GM18867 (cell line): Measurements from ENCODE around the gene CYP4F8.
"Not testable (repeated sequence)": the region's sequence is repeated elsewhere in the genome, so short reads cannot be mapped to it uniquely, and the experiment has no call there.

Source experiments
- ATAC-seq: cut with Tn5 transposase; IDR thresholded peaks from one replicate; pipeline ENCODE4 v1.9.1; 2021; ENCODE audit warnings: mild to moderate bottlenecking, moderate library complexity; ENCODE audit not compliant: unreplicated experiment

Gene CYP4F8

DNA sequence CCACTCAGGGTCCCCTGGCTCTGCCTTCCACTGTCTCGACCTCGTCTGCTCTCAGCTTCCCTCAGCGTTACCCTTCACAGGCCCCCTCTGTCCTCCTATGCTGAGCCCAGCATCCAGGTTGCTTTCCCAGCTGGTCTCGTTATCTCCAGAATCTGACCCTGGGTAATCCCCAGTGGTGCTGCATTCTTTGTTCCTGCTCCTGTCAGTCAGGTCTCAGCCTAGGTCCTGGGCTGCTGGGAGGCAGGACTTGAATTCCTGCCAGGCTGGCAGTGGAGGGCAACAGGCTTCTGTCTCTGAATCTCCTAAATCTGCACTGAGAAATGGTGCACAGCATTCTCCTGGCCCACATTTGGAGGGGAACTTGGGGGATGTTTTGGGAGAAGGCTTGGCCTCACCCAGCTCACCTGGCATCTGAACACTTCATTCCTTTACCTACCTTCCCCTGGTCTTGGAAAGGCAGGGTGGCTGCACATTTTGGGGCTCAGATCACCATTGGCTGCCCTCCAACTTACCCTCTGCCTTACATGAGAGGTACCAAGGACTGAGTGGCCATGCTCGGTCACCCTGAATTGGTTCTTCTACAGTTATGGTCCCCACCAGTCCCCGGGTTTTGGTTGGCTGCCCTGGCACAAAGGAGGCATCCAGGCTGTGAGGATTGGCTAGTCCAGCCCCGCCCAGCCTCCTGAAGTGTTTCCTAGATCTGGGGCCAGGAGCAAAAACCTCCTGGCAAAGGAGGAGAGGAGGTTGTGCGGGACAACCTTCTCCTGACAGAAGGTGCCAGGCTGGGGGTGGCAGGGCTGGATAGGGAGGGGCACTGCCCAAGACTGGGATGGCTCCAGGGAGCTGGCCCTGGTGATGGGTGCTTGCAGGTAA, at the start of gene CYP4F8:
Gene CYP4F8, plus strand, starts transcription at position 712 of the 873 bp plus-strand sequence. CDS start 399 bp downstream, outside the sequence.
- no peak for ATAC-seq

- no peak for ATAC-seq
These were observed 44.6 kb upstream of the CYP4F8 start for GRCh38 chr19:15570420-15570819.

GRCh38 chr19:15575406-15575805, 39.6 kb upstream of the CYP4F8 start:
- no peak for ATAC-seq

DNA sequence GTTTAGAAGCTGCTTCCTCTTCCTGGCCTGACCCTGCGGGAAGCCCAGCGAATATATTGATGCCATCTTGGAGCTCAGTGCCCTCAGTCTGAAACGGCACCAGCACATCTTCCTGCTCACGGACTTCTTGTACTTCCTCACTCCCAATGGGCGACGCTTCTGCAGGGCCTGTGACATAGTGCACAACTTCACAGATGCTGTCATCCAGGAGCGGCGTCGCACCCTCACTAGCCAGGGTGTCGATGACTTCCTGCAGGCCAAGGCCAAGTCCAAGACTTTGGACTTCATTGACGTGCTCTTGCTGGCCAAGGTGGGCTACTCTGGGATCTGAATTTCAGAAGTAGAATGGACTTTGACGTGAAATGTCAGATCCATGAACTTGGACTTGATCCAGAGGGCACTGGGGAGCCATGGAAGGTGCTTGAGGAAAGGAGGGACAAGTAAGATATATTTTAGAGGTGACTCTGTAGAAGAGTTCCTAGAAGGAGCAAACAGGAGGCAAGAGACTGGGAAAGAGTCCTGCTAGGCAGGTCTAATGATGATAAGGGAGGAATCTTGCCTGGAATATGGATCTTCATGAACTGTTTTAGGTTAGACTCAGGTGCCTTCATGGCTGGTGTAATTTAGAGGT, 38.4 kb upstream of the CYP4F8 start:
- no peak for ATAC-seq

DNA sequence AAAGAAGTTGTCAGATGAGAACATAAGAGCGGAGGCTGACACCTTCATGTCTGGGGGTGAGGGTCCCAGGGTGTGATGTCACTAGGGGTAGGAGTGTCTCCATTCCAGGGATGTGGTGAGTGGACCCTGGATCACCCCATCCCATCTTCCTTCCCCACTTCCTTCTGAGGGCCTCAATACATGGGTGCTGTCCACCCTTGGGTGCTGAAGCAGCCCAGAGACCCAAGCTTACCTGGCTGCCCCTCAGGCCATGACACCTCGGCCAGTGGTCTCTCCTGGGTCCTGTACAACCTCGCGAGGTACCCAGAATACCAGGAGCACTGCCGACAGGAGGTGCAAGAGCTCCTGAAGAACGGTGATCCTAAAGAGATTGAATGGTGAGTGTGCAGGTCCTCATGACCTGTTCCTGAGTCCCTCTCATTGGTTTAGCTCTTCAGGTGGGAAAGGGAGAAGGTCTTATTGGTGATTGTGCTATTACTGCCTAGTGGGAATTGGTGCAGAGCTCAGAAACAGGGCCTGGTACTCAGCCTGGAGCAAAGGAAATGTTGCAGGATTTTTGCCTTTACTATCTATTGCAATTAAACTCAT, 37.7 kb upstream of the CYP4F8 start:
- ATAC-seq, result no peak

DNA sequence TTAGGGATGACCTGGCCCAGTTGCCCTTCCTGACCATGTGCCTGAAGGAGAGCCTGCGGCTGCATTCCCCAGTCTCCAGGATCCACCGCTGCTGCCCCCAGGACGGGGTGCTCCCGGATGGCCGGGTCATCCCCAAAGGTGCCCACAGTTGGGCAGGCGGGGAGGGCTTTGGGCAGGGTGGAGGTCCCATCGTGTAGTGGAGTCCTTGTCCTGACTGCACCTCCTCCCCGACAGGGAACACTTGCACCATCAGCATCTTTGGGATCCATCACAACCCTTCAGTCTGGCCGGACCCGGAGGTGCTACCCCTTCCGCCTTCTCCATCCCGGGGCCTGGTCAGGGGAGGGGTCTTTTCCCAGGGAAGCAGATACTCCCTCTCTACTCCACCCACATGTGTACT, 31.7 kb upstream of the CYP4F8 start:
- no peak for ATAC-seq

DNA sequence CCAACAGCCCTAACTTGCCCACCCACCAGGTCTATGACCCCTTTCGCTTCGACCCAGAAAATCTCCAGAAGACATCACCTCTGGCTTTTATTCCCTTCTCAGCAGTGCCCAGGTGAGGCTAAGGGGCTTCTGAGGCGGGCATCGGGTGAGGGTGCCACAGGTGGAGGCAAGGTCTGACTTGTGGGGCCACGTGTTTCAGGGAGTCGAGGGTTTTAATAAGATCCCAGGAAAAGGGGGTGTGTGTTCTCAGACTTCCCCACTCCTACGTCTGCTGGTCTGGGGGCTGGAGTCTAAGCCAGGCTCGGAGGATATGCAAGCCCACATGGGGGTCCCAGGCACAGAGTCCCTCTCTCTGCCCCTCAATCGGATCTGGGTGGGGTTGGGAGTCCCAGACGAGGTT, 30.9 kb upstream of the CYP4F8 start:
- no peak for ATAC-seq

- ATAC-seq, result no peak
These were observed 30.4 kb upstream of the CYP4F8 start for GRCh38 chr19:15584541-15585115.

GRCh38 chr19:15587663-15588062, 27.4 kb upstream of the CYP4F8 start:
- ATAC-seq, result no peak

GRCh38 chr19:15588265-15588664, 26.8 kb upstream of the CYP4F8 start:
- no peak for ATAC-seq

GRCh38 chr19:15589760-15590451, 25.1 kb upstream of the CYP4F8 start:
- ATAC-seq, result no peak

- ATAC-seq, result no peak
These were observed 23.2 kb upstream of the CYP4F8 start for GRCh38 chr19:15591796-15592195.

GRCh38 chr19:15592506-15592905, 22.5 kb upstream of the CYP4F8 start:
- ATAC-seq, result not testable (repeated sequence)

- not testable (repeated sequence) for ATAC-seq
These were observed 21.3 kb upstream of the CYP4F8 start for GRCh38 chr19:15593766-15594165.

DNA sequence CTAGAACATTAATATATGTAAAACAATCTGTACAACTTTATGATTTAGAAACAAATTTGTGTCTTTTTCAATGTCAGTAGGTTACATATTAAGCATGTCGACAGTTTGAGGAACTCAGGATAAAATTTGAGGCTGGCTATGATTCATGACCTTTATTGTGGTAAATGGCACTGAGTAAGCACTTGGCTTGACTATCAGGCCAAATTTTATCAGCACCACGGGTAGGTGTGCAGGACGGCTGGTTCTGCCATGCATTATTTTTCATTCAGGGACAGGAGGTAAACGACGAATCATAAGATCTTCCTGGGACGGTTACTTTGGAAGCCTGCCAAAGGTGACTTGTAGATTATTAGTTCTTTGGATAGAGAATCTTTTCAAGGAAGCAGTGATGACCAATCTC, 19.9 kb upstream of the CYP4F8 start:
- ATAC-seq, result no peak

DNA sequence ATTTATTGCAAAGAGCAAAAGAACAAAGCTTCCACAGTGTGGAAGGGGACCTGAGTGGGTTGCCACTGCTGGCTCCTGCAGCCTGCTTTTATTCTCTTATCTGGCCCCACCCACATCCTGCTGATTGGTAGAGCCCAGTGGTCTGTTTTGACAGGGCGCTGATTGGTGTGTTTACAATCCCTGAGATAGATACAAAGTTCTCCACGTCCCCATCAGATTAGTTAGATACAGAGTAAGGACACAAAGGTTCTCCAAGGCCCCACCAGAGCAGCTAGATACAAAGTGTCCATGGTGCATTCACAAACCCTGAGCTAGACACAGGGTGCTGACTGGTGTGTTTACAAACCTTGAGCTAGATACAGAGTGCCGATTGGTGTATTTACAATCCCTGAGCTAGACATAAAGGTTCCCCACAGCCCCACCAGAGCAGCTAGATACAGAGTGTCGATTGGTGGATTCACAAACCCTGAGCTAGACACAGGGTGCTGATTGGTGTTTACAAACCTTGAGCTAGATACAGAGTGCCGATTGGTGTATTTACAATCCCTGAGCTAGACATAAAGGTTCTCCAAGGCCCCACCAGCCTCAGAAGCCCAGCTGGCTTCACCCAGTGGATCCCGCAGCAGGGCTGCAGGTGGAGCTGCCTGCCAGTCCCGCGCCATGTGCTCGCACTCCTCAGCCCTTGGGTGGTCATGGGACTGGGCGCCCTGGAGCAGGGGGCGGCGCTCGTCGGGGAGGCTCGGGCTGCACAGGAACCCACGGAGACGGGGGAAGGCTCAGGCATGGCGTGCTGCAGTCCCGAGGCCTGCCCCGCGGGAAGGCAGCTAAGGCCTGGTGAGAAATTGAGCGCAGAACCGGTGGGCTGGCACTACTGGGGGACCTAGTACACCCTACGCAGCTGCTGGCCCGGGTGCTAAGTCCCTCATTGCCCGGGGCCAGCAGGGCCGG, 6.8 kb upstream of the CYP4F8 start:
- not testable (repeated sequence) for ATAC-seq

- no peak for ATAC-seq
These were observed 5.8 kb upstream of the CYP4F8 start for GRCh38 chr19:15609261-15609660.

GRCh38 chr19:15612342-15612741, 2.7 kb upstream of the CYP4F8 start:
- ATAC-seq, result no peak

DNA sequence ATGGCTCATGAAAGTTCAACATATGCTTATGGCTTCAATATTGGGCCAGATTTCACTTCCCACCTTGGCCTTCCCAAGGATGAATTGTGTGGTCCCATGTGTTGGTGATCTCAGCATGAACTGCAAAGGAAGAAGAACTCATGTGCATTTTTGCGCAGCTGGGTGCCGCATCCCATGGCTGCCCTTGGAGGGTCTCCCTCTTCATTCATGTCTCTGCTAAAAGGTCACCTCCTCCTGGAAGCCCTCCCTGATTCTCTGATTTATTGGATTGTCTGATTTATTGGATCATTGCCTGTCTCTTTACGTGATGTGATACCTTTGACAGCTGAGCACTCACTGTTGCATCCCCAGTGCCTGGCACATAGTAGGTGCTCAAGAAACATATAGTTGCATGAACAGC, 1.7 kb upstream of the CYP4F8 start:
- ATAC-seq, result no peak

- no peak for ATAC-seq
These were observed 508 bp downstream of the CYP4F8 start for GRCh38 chr19:15615526-15615925.
